Thoracic aorta (tissue), 2 donors: ENCODE results near the gene FUT7. TPM values are rescaled to one million over a fixed set of nuclear protein-coding genes. Genes with fewer than 3 reads are reported as not detected.

Source experiments
- ATAC-seq: fragments of 150-250 bp; one replicate; pipeline ENCODE4 v1.8.0; 2017; ENCODE audit warnings: low read depth; ENCODE audit not compliant: insufficient number of reproducible peaks, low FRiP score
- DNase-seq: peaks from one replicate; pipeline ENCODE4 v3.0.0-alpha.2; 2020; ENCODE audit warnings: low spot score
- H3K27ac ChIP-seq, 2 donors: fragments of 200-600 bp; sonication (generic); 1 replicate in 1 of 2; 2 replicates in 1 of 2; pipeline ENCODE4 v1.5.1; 2016; ENCODE audit warnings: mild to moderate bottlenecking in 2 of 2, moderate library complexity in 2 of 2
- H3K27me3 ChIP-seq: fragments of 200-600 bp; sonication (generic); replicated peaks from 2 replicates; pipeline ENCODE4 v1.6.0; 2016; ENCODE audit warnings: mild to moderate bottlenecking; ENCODE audit not compliant: insufficient read depth
- H3K36me3 ChIP-seq: fragments of 200-600 bp; sonication (generic); one replicate; pipeline ENCODE4 v1.5.1; 2016
- H3K4me1 ChIP-seq, 2 donors: fragments of 200-600 bp; sonication (generic); 1 replicate in 1 of 2; 2 replicates in 1 of 2; pipeline versions ENCODE4 v1.5.1 to v1.6.0; 2016; ENCODE audit warnings: low read depth in 2 of 2, mild to moderate bottlenecking in 1 of 2; ENCODE audit not compliant: control insufficient read depth in 1 of 2
- H3K4me3 ChIP-seq: fragments of 200-600 bp; sonication (generic); 2 replicates; pipeline ENCODE4 v1.5.1; 2016; ENCODE audit warnings: mild to moderate bottlenecking
- H3K9me3 ChIP-seq: fragments of 200-600 bp; sonication (generic); 2 replicates; pipeline ENCODE4 v1.5.1; 2016
- total RNA-seq, 2 donors: library from RNA; depleted of rRNA; stranded (reverse); fragments of >200 nt; gene quantifications; one replicate each; pipeline versions ENCODE4 v1.1.0 to v1.2.3, GENCODE V29; 2016
- TF ChIP-seq, protein P1 (sequence below): fragments of 200-600 bp; sonication (generic); IDR thresholded peaks from one replicate; pipeline ENCODE4 v1.5.1; 2019; ENCODE audit warnings: antibody characterized with exemption

The FUT7 gene
- total RNA-seq, 2 donors from 2014 or later, result not detected

DNA sequence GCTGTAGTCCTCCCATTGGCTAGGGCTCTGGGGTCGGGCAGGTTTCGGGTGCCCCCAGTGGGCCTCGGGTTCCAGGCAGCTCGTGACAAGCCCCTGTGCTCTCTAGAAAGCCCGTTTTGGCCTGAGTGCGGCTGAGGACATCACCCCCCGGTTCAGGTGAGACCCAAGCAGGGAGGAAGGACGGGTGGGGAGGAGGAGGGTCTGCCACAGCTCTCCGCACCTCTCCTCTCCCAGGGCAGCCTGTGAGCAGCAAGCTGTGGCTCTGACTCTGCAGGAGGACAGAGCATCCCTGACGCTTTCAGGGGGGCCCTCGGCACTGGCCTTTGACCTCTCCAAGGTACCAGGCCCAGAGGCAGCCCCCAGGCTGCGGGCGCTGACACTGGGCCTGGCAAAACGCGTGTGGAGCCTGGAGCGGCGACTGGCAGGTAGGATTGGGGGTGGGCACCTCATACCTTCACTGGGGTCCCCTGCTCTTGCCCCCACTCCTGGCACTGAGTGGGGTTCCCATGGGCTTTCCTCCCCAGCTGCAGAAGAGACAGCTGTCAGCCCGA lies 39.0 kb downstream of the FUT7 start:
- Histone ChIP-seq H3K9me3 (no peaks in the 10 kb centered on the region), H3K27ac (peak overlapping the region in 1 of 2 donors; percentile 65), H3K36me3 (no peaks in the 10 kb centered on the region), H3K4me1 (peaks cover 24 to 37% of the 10 kb centered on the region in 2 donors), H3K4me3 (peak overlapping the region; percentile 98), H3K27me3 (no peaks in the 10 kb centered on the region)
- TF ChIP-seq, protein P1, sequence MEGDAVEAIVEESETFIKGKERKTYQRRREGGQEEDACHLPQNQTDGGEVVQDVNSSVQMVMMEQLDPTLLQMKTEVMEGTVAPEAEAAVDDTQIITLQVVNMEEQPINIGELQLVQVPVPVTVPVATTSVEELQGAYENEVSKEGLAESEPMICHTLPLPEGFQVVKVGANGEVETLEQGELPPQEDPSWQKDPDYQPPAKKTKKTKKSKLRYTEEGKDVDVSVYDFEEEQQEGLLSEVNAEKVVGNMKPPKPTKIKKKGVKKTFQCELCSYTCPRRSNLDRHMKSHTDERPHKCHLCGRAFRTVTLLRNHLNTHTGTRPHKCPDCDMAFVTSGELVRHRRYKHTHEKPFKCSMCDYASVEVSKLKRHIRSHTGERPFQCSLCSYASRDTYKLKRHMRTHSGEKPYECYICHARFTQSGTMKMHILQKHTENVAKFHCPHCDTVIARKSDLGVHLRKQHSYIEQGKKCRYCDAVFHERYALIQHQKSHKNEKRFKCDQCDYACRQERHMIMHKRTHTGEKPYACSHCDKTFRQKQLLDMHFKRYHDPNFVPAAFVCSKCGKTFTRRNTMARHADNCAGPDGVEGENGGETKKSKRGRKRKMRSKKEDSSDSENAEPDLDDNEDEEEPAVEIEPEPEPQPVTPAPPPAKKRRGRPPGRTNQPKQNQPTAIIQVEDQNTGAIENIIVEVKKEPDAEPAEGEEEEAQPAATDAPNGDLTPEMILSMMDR, result no peak
- ATAC-seq (no peak), DNase-seq (no peak)

DNA sequence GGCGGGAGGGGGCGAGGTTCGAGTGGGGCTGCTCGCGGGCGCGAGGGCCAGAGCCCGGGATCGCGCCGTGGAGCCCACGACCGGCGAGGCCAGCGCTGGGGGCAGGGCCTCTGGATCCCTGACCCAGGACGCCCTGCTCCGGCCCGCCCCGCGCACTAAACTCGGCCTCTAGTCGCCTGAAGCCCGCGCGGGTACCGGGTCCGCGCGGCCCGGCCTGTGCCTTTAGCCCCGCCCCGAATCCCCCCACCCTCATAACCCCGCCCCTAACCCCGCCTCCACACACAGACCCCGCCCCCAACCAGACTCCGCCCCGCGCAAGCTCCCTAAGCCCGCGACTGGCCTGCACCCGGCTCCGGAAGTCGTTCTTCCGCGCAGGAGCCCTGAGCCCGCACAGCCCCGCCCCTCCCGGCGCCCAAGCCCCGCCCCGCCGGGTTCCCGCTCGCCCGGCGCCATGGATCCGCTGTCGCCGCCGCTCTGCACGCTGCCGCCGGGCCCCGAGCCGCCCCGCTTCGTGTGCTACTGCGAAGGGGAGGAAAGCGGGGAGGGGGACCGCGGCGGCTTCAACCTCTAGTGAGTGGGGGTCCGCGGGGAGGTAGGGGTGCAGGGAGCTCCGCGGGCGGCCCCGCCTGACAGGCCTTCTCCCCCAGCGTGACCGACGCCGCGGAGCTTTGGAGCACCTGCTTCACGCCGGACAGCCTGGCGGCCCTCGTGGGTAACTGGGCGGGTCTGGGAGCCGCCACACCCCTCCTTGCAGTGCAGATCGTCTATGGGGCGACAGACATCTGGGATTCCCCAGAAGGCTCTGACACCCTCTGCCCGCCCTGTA lies 39.7 kb downstream of the FUT7 start, which contains the start of gene PAXX:
PAXX (plus strand) TSS at position 430 of the 826 bp plus-strand sequence; CDS start at position 452, 22 bp downstream.
- H3K27ac ChIP-seq, result peak within 1 kb of the TSS; percentile 22 to 65
- no peaks in the 10 kb centered on the region for H3K27me3 ChIP-seq
- TF ChIP-seq, protein P1, result no peak
- ATAC-seq (peak; percentile 74), DNase-seq (peak; percentile 58)
- peak within 1 kb of the TSS; percentile 98 for H3K4me3 ChIP-seq
- H3K9me3 ChIP-seq, result no peaks in the 10 kb centered on the region
- H3K36me3 ChIP-seq, result no peaks in the 10 kb centered on the region
- H3K4me1 ChIP-seq, result peaks cover 24 to 37% of the 10 kb centered on the region in 2 donors

DNA sequence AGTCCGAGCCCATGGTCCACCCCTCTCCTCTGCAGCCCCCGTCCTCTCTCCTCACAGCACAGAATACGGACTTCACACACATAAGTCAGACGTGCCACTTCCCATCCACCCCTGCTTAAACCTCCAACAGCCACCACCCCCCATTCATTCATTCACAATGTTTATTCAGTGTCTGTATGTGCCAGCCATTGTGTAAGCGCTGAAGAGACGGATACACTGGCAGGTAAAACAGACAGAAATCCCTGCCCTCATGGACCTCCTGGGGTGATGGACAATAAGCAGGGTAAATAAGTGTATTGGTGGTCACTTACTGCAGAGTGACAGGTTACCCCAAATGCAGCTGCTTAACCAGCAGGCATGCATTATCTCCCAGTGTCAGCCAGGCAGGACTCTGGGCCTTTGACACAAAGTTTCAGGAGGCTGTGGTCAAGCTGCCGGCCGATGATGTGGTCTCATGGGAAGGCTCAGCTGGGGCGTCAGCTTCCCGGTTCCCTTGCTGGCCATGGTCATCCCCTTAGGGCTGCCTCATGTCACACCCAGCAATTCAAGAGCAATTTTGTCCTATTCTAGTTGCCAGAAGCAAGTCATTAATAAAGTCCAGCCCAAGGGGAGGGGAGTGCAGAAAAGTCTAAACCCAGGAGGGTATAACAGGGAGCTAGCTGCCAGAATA lies 41.5 kb downstream of the FUT7 start:
- Histone ChIP-seq H3K9me3 (no peaks in the 10 kb centered on the region), H3K4me3 (no peak overlapping the region)

DNA sequence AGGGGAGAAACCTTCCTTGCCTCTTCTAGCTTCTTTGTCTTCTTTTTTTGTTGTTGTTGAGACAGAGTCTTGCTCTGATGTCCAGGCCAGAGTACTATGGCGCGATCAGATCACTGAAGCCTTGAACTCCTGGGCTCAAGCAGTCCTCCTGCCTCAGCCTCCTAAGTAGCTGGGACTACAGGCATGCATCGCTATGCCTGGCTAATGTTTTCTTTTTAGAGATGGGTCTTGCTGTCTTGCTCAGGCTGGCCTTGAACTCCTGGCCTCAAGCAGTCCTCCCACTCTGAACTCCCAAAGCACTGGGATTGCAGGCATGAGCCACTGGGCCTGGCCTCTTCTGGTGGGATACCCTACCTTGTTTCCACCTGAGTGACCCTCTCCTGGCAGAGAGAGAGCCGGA lies 43.0 kb downstream of the FUT7 start:
- DNase-seq, result no peak
- H3K4me3 ChIP-seq, result no peak overlapping the region
- TF ChIP-seq, protein P1, result no peak
- H3K36me3 ChIP-seq, result no peaks in the 10 kb centered on the region
- no peaks in the 10 kb centered on the region for H3K9me3 ChIP-seq
- no peak for ATAC-seq
- peaks cover 8 to 21% of the 10 kb centered on the region in 2 donors for H3K4me1 ChIP-seq
- H3K27ac ChIP-seq, result no peak overlapping the region
- H3K27me3 ChIP-seq, result peaks cover 8% of the 10 kb centered on the region

More for the DNA sequence above, 41.5 kb downstream of the FUT7 start:
- H3K27me3 ChIP-seq, result peaks cover 1% of the 10 kb centered on the region
- no peak overlapping the region for H3K27ac ChIP-seq
- H3K4me1 ChIP-seq, result peaks cover 10 to 21% of the 10 kb centered on the region in 2 donors
- DNase-seq (no peak), ATAC-seq (no peak)
- TF ChIP-seq, protein P1, result no peak
- H3K36me3 ChIP-seq, result no peaks in the 10 kb centered on the region

DNA sequence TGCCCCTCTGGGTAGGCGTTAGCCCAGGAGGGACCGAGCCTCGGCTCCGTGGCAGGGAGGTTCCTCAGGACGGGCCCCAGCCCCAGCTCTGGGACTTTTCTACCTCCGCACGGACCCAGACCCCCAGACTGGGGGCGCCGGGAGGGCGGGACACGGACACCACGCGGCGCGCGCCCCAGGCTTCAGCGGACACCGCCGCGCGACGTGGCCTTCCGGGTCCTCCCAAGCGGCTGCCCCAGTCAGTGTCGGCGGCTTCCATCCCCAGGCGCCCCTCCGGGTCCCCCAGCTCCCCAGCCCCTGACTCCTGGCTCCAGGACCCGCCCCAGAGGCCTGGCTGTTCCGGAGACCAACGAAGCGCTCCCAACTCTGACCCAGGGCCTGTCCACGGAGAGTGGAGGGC lies 46.0 kb downstream of the FUT7 start:
- ATAC-seq (no peak), DNase-seq (no peak)
- H3K4me1 ChIP-seq, result peaks cover 0 to 7% of the 10 kb centered on the region in 2 donors
- H3K27ac ChIP-seq, result no peak overlapping the region
- no peaks in the 10 kb centered on the region for H3K9me3 ChIP-seq
- H3K4me3 ChIP-seq, result no peak overlapping the region
- TF ChIP-seq, protein P1, result no peak
- no peaks in the 10 kb centered on the region for H3K36me3 ChIP-seq
- peaks cover 8% of the 10 kb centered on the region for H3K27me3 ChIP-seq
